ENCODE data around the gene ANKLE1. TPM values are rescaled to one million over a fixed set of nuclear protein-coding genes. Genes with fewer than 3 reads are reported as not detected.

The ANKLE1 gene
- total and polyA plus RNA-seq, 4 experiments from 2014 or later, result 0.41 to 5.1 (median 1.8) TPM

DNA sequence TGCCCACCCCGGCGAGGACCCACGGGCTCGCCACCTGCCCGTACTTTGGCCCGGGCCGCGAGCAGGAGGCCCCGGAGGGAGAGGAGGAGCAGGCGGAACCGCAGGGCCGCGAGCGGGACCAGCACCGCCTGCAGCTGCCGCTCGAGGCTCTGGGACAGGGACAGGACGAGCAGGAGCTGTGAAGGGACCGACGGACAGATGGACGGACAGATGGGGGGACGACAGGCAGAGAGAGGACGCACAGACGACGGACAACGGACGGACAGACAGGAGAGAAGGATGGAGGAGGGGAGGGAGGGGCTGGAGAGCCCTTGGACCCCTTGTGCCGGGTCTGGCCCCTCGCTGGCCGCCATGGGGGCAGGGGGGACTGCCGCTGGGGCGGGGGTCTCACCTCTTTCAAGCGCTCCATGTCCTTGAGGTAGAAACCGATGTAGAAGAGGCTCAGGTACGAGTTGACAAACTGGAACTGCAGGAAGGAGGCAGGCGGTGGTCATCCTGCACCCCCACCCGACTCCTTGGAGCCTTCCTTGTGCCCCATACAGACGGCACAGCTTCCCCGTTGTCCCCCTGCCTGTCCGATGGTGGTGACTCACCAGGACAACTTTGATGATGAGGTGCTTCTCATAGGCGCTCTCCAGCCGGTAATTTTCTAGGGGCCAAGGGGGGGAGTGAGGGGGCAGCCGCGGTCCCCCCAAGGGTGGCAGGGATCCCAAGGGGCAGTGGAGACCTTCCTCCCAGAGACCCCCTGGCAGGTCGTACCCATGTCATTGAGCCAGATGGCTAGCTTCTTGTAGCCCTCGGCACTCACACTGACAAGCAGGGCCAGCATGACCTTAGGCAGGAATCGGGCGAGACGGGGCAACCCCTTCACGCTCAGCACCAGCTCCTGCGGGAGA lies 47.9 kb downstream of the ANKLE1 start:
- Histone ChIP-seq H3K27ac (ENCODE audit: low read depth, low read length) (peak overlapping the region; percentile 28), H3K9me3 (ENCODE audit: control insufficient read depth in 1 of 2, low read length in 2 of 2) (no peaks in the 10 kb centered on the region), H3K4me1 (ENCODE audit: insufficient read depth, low read length) (peaks cover 25% of the 10 kb centered on the region), H3K4me3 (ENCODE audit: low read length in 2 of 2) (peak overlapping the region in 1 of 2 donors; percentile 29), H3K27me3 (ENCODE audit: insufficient read depth, low read length) (no peaks in the 10 kb centered on the region), H3K36me3 (ENCODE audit: insufficient read depth, low read length) (no peaks in the 10 kb centered on the region)
- intact Hi-C loops (cut with micrococcal nuclease), result no loop called here
- ChIA-PET CTCF (ENCODE audit: partially characterized antibody) (no interaction called here), POLR2A (ENCODE audit: partially characterized antibody) (interaction anchor here (1.1 to 1.9 kb wide), 5 partner anchors 8 to 253 kb away, joined by 3 to 12 read pairs (median 7); partner anchors contain the start of genes DDA1 and GTPBP3)
- peak overlapping the region in 2 of 7 donors; percentile 18 to 59 for H3K27ac Mint-ChIP-seq
- DNase-seq, result no peak
- H3K9me3 Mint-ChIP-seq, result no peaks in the 10 kb centered on the region
- peaks cover 6 to 33% (median 19%) of the 10 kb centered on the region in 4 donors for H3K4me1 Mint-ChIP-seq
- peak overlapping the region in 7 of 8 donors; percentile 51 to 73 (median 67) for H3K4me3 Mint-ChIP-seq
- H3K27me3 Mint-ChIP-seq, result no peaks in the 10 kb centered on the region
- peaks cover 0 to 3% of the 10 kb centered on the region in 2 donors for H3K36me3 Mint-ChIP-seq

DNA sequence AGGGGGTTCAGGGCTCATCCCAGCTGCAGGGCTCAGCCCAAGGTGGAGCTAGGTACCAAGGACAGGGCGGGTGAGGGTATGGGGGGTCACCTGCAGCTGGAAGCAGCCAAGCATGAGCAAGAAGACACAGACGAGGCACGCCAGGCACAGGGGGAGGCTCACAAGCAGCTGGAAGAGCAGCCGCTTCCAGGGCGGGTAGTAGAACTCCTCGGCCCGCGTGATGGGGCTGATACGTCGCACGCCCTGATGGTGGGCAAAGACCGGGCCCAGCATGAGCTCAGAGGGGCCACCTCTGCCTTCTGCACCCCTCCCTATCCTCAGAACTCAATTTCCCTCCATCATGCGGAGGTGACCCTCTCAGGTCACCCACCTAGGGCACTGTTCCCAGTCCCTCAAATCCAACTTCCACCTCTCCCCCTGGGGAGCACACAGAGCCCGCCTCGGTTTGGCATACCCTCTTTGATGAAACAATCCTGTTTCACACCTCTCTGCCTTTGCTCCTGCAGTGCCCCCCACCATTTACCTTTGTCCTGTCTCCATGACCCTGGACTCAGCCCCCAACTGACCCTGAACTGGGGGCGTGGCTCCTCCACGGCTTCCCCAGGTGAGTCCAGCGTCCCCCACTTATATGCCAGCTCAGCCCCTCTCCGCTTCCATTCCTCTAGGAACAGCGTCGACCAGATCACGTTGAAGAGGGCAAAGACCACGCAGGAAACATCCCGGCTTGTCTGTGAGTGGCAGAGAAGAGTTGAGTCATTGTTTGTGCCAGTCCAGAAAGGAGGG lies 48.8 kb downstream of the ANKLE1 start:
- Mint-ChIP-seq H3K27ac (peak overlapping the region in 3 of 7 donors; percentile 32 to 59 (median 59)), H3K4me1 (peaks cover 11 to 41% (median 25%) of the 10 kb centered on the region in 4 donors), H3K36me3 (peaks cover 0 to 6% of the 10 kb centered on the region in 2 donors), H3K27me3 (no peaks in the 10 kb centered on the region), H3K9me3 (peaks cover 0 to 1% (median 0%) of the 10 kb centered on the region in 8 donors), H3K4me3 (peak overlapping the region in 7 of 8 donors; percentile 12 to 73 (median 43))
- ChIA-PET CTCF (ENCODE audit: partially characterized antibody) (interaction anchor here (1.1 kb wide), 1 partner anchor 15 kb away, joined by 5 read pairs; no protein-coding TSS in a partner anchor), POLR2A (ENCODE audit: partially characterized antibody) (interaction anchor here (1.1 kb wide), 1 partner anchor 21 kb away, joined by 4 read pairs; the partner anchor contains the start of gene DDA1)
- intact Hi-C loops (cut with micrococcal nuclease), result no loop called here
- Histone ChIP-seq H3K27me3 (ENCODE audit: insufficient read depth, low read length) (no peaks in the 10 kb centered on the region), H3K27ac (ENCODE audit: low read depth, low read length) (no peak overlapping the region), H3K36me3 (ENCODE audit: insufficient read depth, low read length) (no peaks in the 10 kb centered on the region), H3K4me3 (ENCODE audit: low read length in 2 of 2) (no peak overlapping the region), H3K9me3 (ENCODE audit: control insufficient read depth in 1 of 2, low read length in 2 of 2) (no peaks in the 10 kb centered on the region), H3K4me1 (ENCODE audit: insufficient read depth, low read length) (peaks cover 33% of the 10 kb centered on the region)
- no peak for DNase-seq

DNA sequence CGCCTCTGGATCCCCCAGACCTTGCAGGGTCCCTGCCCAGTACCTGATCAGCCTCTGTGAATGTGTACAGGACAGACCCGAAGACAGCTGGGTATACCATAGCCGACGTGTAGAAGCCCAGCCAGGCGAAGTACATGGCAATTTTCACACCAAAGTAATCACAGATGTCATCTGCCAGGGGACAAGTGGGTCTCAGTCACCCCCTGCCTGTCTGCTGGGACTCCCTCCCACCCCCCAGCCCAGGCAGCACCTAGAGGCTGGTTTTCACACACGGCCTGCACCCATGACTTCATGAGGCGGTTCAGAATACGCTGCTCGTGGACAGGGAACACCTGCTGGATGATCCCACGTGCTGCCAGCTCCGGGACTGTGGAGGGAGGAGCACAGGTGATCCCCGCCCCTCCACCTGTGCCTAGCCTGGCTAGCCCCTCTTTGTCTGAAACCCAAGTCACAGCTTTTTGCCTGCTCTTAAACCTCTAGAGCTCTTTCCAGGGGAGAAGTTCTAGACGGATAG lies 49.4 kb downstream of the ANKLE1 start:
- Histone ChIP-seq H3K36me3 (ENCODE audit: insufficient read depth, low read length) (no peaks in the 10 kb centered on the region), H3K4me1 (ENCODE audit: insufficient read depth, low read length) (peaks cover 36% of the 10 kb centered on the region), H3K4me3 (ENCODE audit: low read length in 2 of 2) (no peak overlapping the region), H3K27ac (ENCODE audit: low read depth, low read length) (no peak overlapping the region), H3K27me3 (ENCODE audit: insufficient read depth, low read length) (no peaks in the 10 kb centered on the region), H3K9me3 (ENCODE audit: control insufficient read depth in 1 of 2, low read length in 2 of 2) (no peaks in the 10 kb centered on the region)
- ChIA-PET POLR2A (ENCODE audit: partially characterized antibody) (no interaction called here), CTCF (ENCODE audit: partially characterized antibody) (interaction anchor here (1.1 kb wide), 1 partner anchor 14 kb away, joined by 5 read pairs; no protein-coding TSS in a partner anchor)
- H3K27ac Mint-ChIP-seq, result peak overlapping the region in 2 of 7 donors; percentile 41 to 59
- H3K9me3 Mint-ChIP-seq, result peaks cover 0 to 1% (median 0%) of the 10 kb centered on the region in 8 donors
- no peak for DNase-seq
- no peaks in the 10 kb centered on the region for H3K27me3 Mint-ChIP-seq
- H3K4me1 Mint-ChIP-seq, result peaks cover 11 to 42% (median 26%) of the 10 kb centered on the region in 4 donors
- peaks cover 0 to 6% of the 10 kb centered on the region in 2 donors for H3K36me3 Mint-ChIP-seq
- H3K4me3 Mint-ChIP-seq, result peak overlapping the region in 1 of 8 donors; percentile 67
- intact Hi-C loops (cut with micrococcal nuclease), result no loop called here

DNA sequence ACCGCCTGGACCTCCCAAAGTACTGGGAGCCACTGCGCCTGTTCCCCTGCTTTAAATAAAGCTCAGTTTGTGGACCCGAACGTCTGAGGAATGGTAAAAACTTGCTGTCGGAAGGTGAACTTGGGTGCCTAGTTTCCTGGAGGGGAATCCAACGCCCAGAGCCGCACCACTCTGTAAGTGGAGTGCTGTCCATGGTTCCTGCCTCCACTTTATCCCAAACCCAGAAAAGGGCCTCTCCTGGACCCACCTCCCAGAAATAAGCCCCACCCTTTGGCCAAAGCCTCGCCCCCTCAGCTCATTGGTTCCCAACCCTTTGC lies 50.6 kb downstream of the ANKLE1 start:
- Histone ChIP-seq H3K27ac (ENCODE audit: low read depth, low read length) (no peak overlapping the region), H3K27me3 (ENCODE audit: insufficient read depth, low read length) (no peaks in the 10 kb centered on the region), H3K9me3 (ENCODE audit: control insufficient read depth in 1 of 2, low read length in 2 of 2) (no peaks in the 10 kb centered on the region), H3K4me3 (ENCODE audit: low read length in 2 of 2) (no peak overlapping the region), H3K4me1 (ENCODE audit: insufficient read depth, low read length) (peaks cover 41% of the 10 kb centered on the region), H3K36me3 (ENCODE audit: insufficient read depth, low read length) (no peaks in the 10 kb centered on the region)
- intact Hi-C loops (cut with micrococcal nuclease), result no loop called here
- CTCF ChIA-PET (ENCODE audit: partially characterized antibody), result interaction anchor here (1.2 to 2.0 kb wide), 4 partner anchors 13 to 54 kb away, joined by 4 to 10 read pairs (median 5); no protein-coding TSS in a partner anchor
- POLR2A ChIA-PET (ENCODE audit: partially characterized antibody), result interaction anchor here (1.8 to 5.7 kb wide), 5 partner anchors 8 to 28 kb away, joined by 4 to 64 read pairs (median 8); partner anchors contain the start of genes ABHD8, DDA1 and MRPL34
- DNase-seq, result no peak
- Mint-ChIP-seq H3K4me3 (no peak overlapping the region), H3K27ac (no peak overlapping the region), H3K27me3 (no peaks in the 10 kb centered on the region), H3K4me1 (peaks cover 14 to 54% (median 34%) of the 10 kb centered on the region in 4 donors), H3K9me3 (peaks cover 0 to 1% (median 0%) of the 10 kb centered on the region in 8 donors), H3K36me3 (peaks cover 0 to 9% of the 10 kb centered on the region in 2 donors)

DNA sequence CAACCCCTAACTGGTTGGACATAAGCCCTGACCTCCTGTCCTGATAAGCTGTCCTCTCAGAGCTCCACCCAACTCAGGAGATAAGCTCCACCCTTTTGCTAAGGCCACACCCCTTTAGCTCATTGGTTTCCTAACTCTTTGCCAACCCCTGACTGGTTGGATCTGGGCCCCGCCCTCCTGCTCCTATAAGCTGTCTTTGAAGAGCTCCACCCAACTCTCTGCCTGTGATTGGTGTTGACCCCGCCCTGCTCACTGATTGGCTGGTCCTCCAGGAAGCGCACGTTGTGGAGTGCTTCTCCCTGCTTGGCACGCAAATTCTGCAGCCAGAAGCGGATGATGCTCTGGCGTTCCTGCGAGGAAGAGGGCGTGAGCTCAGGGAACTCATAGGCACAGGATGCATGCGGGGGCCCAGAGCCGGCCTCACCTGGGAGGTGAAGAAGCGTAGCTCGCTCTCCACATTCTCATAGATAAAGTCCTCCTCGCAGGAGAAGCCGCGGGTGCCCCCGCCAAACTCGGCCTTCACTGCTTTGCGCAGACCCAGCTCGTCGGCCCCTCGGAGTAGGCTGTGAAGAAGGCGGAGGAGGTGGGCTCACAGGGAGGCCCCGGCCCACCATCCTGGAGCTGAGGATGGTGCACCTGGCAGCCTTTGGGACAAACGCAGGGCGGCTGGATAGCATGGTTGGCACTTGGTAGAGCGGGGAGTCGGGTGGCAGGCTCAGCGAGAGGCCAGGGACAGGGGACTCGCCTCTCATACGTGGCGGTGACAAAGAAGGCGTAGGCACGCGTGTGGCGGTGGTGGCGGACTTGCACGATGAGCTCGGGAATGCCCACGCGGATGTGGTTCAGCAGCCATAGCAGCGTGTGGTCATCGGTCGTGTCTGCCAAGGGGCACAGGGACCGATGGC lies 51.2 kb downstream of the ANKLE1 start:
- H3K27ac ChIP-seq (ENCODE audit: low read depth, low read length), result no peak overlapping the region
- no peaks in the 10 kb centered on the region for H3K9me3 ChIP-seq (ENCODE audit: control insufficient read depth in 1 of 2, low read length in 2 of 2)
- CTCF ChIA-PET (ENCODE audit: partially characterized antibody), result interaction anchor here (0.5 to 3.2 kb wide), 6 partner anchors 12 to 54 kb away, joined by 3 to 10 read pairs (median 5); partner anchors contain the start of gene DDA1
- intact Hi-C loops (cut with micrococcal nuclease), result no loop called here
- H3K36me3 ChIP-seq (ENCODE audit: insufficient read depth, low read length), result no peaks in the 10 kb centered on the region
- peaks cover 0 to 1% (median 0%) of the 10 kb centered on the region in 8 donors for H3K9me3 Mint-ChIP-seq
- no peaks in the 10 kb centered on the region for H3K27me3 ChIP-seq (ENCODE audit: insufficient read depth, low read length)
- peaks cover 44% of the 10 kb centered on the region for H3K4me1 ChIP-seq (ENCODE audit: insufficient read depth, low read length)
- POLR2A ChIA-PET (ENCODE audit: partially characterized antibody), result interaction anchor here (1.0 to 5.7 kb wide), 9 partner anchors 8 to 106 kb away, joined by 3 to 64 read pairs (median 8); partner anchors contain the start of genes ABHD8, BABAM1, DDA1 and MRPL34
- peaks cover 0 to 14% of the 10 kb centered on the region in 2 donors for H3K36me3 Mint-ChIP-seq
- H3K27ac Mint-ChIP-seq, result peak overlapping the region in 2 of 7 donors; percentile 42 to 74
- H3K4me3 Mint-ChIP-seq, result peak overlapping the region in 6 of 8 donors; percentile 4 to 54 (median 40)
- peak in 2 of 5 donors; percentile 31 to 65 for DNase-seq
- H3K27me3 Mint-ChIP-seq, result no peaks in the 10 kb centered on the region
- H3K4me3 ChIP-seq (ENCODE audit: low read length in 2 of 2), result no peak overlapping the region
- H3K4me1 Mint-ChIP-seq, result peaks cover 16 to 60% (median 36%) of the 10 kb centered on the region in 4 donors
